BJ (cell line): ENCODE measurements around the gene KCNJ4. TPM values are rescaled to one million over a fixed set of nuclear protein-coding genes. Genes with fewer than 3 reads are reported as not detected.

ENCODE experiments used
- CTCF ChIA-PET: fragments of 350-600 bp; formaldehyde crosslinking; extraction: SDS; loops from one replicate; lab custom pipeline; 2021; ENCODE audit warnings: antibody characterized with exemption, inconsistent platforms; lab: Yijun Ruan, JAX
- POLR2A ChIA-PET: fragments of 300-600 bp; sonication (Branson Sonifier 250); formaldehyde crosslinking; extraction: SDS; loops from one replicate; lab custom pipeline; 2021; ENCODE audit warnings: antibody characterized with exemption; lab: Charles Lee
- DNase-seq: peaks from one replicate; pipeline ENCODE4 v3.0.0-alpha.2; 2011; ENCODE audit warnings: low read depth
- H3K27me3 ChIP-seq: 2 replicates; pipeline ENCODE4 v1.6.0; 2011; ENCODE audit warnings: low read length; ENCODE audit not compliant: control insufficient read depth, insufficient read depth
- H3K36me3 ChIP-seq: 2 replicates; pipeline ENCODE4 v1.5.1; 2011; ENCODE audit warnings: low read length; ENCODE audit not compliant: control insufficient read depth, insufficient read depth
- H3K4me3 ChIP-seq: 2 replicates; pipeline ENCODE4 v1.5.1; 2011; ENCODE audit warnings: low read depth, mild to moderate bottlenecking, control low read depth, low read length
- polyA plus RNA-seq: library from polyadenylated mRNA; depleted of rRNA; stranded (reverse); fragments of >200 nt; gene quantifications from 2 replicates; pipeline ENCODE4 v1.2.3, GENCODE V29; 2011
- TF ChIP-seq, protein P1 (sequence below): IDR thresholded peaks from 2 replicates; pipeline ENCODE4 v1.5.1; 2011; ENCODE audit warnings: low read depth, mild to moderate bottlenecking, control low read depth, inconsistent platforms, low read length, moderate library complexity; ENCODE audit not compliant: insufficient read depth

The KCNJ4 gene
- polyA plus RNA-seq, 1 experiment, result not detected

DNA sequence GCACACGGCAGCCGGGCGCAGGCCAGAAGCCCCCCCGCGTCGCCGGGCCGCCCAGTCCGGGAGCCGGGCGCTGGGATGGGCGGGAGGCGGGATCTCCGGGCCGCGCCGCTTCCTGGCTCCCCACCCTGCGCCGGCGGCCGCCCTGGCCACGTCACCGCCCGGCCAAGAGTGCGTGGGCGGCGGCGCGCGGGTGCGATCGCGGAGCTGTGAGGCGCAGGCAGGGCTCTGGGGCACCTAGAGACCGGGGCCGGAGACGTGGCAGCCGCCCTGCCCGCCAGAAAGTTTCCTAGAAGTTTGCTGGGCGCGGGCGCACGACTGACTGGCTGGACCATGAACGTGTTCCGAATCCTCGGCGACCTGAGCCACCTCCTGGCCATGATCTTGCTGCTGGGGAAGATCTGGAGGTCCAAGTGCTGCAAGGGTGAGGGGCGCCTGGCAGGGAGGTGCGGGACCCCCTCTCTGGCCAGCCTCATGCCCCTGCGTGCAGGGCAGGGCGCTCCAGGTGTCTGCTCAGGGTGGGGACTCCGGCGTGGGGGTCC lies 13.0 kb upstream of the KCNJ4 start, which contains the start of gene KDELR3:
TSS of gene KDELR3 (plus strand) at position 193 of the 539 bp plus-strand sequence. CDS start at position 331, 138 bp downstream.
- Histone ChIP-seq H3K27me3 (peaks cover 2% of the 10 kb centered on the region), H3K36me3 (no peaks in the 10 kb centered on the region), H3K4me3 (peak within 1 kb of the TSS; percentile 100)
- TF ChIP-seq, protein P1, sequence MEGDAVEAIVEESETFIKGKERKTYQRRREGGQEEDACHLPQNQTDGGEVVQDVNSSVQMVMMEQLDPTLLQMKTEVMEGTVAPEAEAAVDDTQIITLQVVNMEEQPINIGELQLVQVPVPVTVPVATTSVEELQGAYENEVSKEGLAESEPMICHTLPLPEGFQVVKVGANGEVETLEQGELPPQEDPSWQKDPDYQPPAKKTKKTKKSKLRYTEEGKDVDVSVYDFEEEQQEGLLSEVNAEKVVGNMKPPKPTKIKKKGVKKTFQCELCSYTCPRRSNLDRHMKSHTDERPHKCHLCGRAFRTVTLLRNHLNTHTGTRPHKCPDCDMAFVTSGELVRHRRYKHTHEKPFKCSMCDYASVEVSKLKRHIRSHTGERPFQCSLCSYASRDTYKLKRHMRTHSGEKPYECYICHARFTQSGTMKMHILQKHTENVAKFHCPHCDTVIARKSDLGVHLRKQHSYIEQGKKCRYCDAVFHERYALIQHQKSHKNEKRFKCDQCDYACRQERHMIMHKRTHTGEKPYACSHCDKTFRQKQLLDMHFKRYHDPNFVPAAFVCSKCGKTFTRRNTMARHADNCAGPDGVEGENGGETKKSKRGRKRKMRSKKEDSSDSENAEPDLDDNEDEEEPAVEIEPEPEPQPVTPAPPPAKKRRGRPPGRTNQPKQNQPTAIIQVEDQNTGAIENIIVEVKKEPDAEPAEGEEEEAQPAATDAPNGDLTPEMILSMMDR, result no peak
- CTCF ChIA-PET, result interaction anchor here (0.7 to 1.7 kb wide), 3 partner anchors 12 to 398 kb away, joined by 3 to 7 read pairs (median 3); no protein-coding TSS in a partner anchor
- POLR2A ChIA-PET, result no interaction called here
- DNase-seq, result no peak

DNA sequence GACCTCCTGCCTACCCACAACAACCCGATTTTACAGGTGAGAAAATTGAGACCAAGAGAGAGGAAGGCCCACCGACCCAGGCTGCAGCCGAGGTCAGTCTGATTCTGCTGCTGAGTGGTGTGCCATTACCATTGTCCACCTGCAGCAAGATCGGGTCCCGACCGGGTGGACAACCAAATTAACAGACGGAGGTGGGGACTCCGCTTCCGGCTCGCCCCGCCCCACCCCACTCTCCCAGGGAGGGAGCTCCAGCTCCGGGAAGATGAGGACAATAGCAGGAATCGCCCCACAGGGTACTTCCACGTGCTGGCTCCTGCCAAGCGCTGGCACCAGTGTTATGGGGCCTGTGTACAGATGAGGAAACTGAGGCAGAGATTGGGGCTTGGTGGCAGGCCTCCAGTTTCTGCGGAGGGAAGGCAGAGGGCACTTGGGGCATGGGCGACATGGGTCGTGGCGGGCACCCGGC lies 12.5 kb upstream of the KCNJ4 start:
- TF ChIP-seq, protein P1, result no peak
- no peak for DNase-seq
- ChIA-PET POLR2A (no interaction called here), CTCF (interaction anchor here (0.7 kb wide), 1 partner anchor 398 kb away, joined by 3 read pairs; no protein-coding TSS in a partner anchor)
- no peaks in the 10 kb centered on the region for H3K36me3 ChIP-seq
- peaks cover 2% of the 10 kb centered on the region for H3K27me3 ChIP-seq
- peak overlapping the region; percentile 100 for H3K4me3 ChIP-seq

DNA sequence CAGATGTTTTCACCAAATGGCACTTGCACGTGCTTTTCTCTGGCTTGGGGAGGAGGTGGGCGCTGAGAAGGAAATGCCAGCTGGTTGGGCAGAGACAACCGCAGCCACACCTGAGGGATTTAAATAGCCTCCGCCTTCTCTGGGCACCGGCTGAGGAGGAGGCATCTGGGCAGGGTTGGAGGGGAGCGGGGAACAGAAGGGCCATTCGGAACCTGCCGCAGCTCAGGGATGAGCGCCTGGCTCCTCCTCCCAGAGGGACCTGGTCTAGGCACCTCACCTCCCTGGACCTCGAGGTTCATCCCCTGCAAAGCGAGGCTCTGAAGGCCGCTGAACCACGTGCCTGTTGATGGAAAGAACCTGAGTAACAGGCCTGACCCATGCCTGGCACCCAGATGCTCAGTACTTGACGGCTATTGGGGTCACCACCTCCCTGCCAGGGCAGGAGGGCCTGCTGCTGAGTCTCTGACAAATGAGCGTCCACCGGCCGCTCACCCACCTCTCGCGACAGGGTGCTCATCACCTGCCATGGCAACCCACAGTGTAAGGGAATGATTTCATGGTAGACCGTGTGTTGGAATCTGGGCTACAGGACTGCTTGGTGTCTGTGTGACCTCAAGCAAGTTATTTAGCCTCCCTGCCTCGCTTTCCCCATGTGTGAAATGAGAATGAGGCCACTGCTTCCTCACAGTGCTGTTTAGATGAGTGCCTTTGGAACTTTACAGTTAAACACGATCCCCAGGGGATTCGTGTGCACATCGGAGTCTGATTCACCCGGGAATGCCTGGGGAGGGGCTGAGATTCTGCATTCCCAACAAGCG lies 10.9 kb upstream of the KCNJ4 start:
- POLR2A ChIA-PET, result interaction anchor here (0.6 kb wide), 1 partner anchor 209 kb away, joined by 4 read pairs; no protein-coding TSS in a partner anchor
- Histone ChIP-seq H3K27me3 (peaks cover 5% of the 10 kb centered on the region), H3K4me3 (no peak overlapping the region), H3K36me3 (no peaks in the 10 kb centered on the region)
- TF ChIP-seq, protein P1, result no peak
- DNase-seq, result no peak
- CTCF ChIA-PET, result no interaction called here

DNA sequence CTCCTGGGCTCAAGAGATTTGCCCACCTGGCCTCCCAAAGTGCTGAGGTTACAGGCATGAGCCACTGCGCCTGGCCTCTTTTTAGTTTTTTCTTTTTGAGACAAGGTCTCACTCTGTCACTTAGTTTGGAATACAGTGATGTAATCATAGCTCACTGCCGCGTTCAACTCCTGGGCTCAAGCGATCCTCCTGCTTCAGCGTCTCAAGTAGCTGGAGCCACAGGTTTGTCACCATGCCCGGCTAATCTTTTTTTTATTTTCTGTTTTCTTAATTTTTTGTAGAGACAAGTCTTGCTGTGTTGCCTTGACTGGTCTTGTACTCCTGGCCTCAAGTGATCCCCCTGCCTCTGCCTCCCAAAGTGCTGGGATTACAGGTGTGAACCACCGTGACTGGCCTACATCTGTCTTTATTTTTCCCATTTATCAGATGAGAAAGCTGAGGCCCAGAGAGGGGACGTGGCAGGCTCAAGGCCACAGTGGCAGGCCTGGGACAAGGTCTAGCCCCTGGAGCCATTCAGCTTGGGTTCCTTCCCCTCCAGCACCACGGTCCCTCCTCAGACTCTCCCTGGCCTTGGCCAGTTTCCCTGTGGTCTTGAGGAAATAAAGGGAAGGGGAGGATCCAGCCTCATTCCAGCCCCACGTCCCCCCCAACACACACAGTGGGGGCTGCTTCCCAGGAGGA lies 10.1 kb upstream of the KCNJ4 start:
- H3K4me3 ChIP-seq, result no peak overlapping the region
- ChIA-PET POLR2A (interaction anchor here (0.6 kb wide), 1 partner anchor 208 kb away, joined by 4 read pairs; no protein-coding TSS in a partner anchor), CTCF (no interaction called here)
- no peaks in the 10 kb centered on the region for H3K36me3 ChIP-seq
- peaks cover 9% of the 10 kb centered on the region for H3K27me3 ChIP-seq
- TF ChIP-seq, protein P1, result no peak
- DNase-seq, result no peak
